GM21381 (cell line): ENCODE results near the gene TAGAP.
"Not testable (repeated sequence)": the region's sequence is repeated elsewhere in the genome, so short reads cannot be mapped to it uniquely, and the experiment has no call there.

Source experiments
- ATAC-seq: cut with Tn5 transposase; IDR thresholded peaks from one replicate; pipeline ENCODE4 v1.9.1; 2021; ENCODE audit warnings: mild to moderate bottlenecking, moderate library complexity; ENCODE audit not compliant: unreplicated experiment

TAGAP gene

GRCh38 chr6:159017757-159018559, 26.8 kb downstream of the TAGAP start:
- ATAC-seq = no peak

GRCh38 chr6:159014406-159014805, 30.4 kb downstream of the TAGAP start:
- ATAC-seq = no peak

- no peak for ATAC-seq
Observed at GRCh38 chr6:159013229-159013628, 31.6 kb downstream of the TAGAP start.

- no peak for ATAC-seq
Observed at GRCh38 chr6:159012201-159012600, 32.6 kb downstream of the TAGAP start.

- ATAC-seq = not testable (repeated sequence)
Observed at GRCh38 chr6:159010037-159010612, 34.7 kb downstream of the TAGAP start.

GRCh38 chr6:159008656-159009288, 36.0 kb downstream of the TAGAP start:
- no peak for ATAC-seq

GRCh38 chr6:159007510-159007909, 37.3 kb downstream of the TAGAP start:
- no peak for ATAC-seq

- no peak for ATAC-seq
Observed at GRCh38 chr6:159005436-159005835, 39.4 kb downstream of the TAGAP start.

- ATAC-seq = no peak
Observed at GRCh38 chr6:159004592-159004991, 40.2 kb downstream of the TAGAP start.

GRCh38 chr6:159002432-159003155, 42.2 kb downstream of the TAGAP start:
- ATAC-seq = no peak

GRCh38 chr6:158999666-159000403, 45.0 kb downstream of the TAGAP start, which contains the start of gene RSPH3:
RSPH3 (minus strand) TSS chr6:159000202; CDS start chr6:158999550, 652 bp downstream.
- ATAC-seq = peak; percentile 92

GRCh38 chr6:158999154-158999665, 45.6 kb downstream of the TAGAP start:
- ATAC-seq = peak; percentile 22

- ATAC-seq = no peak
Observed at GRCh38 chr6:158996856-158997255, 47.9 kb downstream of the TAGAP start.

- no peak for ATAC-seq
Observed at GRCh38 chr6:158993639-158994038, 51.2 kb downstream of the TAGAP start.

GRCh38 chr6:158991017-158991723, 53.6 kb downstream of the TAGAP start:
- no peak for ATAC-seq

- not testable (repeated sequence) for ATAC-seq
Observed at GRCh38 chr6:158989711-158990110, 55.1 kb downstream of the TAGAP start.

GRCh38 chr6:158988477-158988876, 56.3 kb downstream of the TAGAP start:
- ATAC-seq = no peak

- no peak for ATAC-seq
Observed at GRCh38 chr6:158987657-158988056, 57.1 kb downstream of the TAGAP start.
